VCaP (cell line): ENCODE data around the gene ANKMY1.

ENCODE experiments used
- H3K27ac ChIP-seq: fragments of 450-650 bp; 2 replicates; pipeline ENCODE4 v1.5.1; 2017
- TF ChIP-seq, protein P1 (sequence below): fragments of 450-650 bp; conservative IDR thresholded peaks from 2 replicates; pipeline ENCODE4 v1.5.1; 2017; ENCODE audit warnings: mild to moderate bottlenecking, moderate library complexity

The ANKMY1 gene

DNA sequence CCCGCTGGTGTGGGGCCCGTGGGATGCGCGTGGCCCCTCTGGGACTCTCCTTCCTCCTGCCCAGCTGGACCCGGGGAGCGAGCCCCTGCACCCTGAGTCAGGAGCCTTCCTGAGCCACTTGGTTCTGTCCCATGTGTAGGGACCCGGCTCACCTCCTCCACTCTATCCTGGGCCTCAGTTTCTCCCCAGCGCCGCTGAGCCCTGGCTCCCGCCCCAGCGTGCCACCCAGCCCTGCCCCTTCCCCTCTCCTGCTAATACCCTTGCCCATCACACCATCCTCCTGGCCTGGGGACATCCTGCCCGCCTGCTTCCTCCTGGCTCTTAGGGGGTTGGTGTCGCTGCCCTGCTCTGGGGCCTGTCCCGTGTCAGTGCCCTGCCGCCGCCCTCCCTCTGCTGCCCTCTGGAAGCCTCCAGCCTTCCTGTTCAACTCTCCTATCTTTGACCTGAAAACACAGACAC is 97.5 kb downstream of the ANKMY1 start:
- TF ChIP-seq, protein P1, sequence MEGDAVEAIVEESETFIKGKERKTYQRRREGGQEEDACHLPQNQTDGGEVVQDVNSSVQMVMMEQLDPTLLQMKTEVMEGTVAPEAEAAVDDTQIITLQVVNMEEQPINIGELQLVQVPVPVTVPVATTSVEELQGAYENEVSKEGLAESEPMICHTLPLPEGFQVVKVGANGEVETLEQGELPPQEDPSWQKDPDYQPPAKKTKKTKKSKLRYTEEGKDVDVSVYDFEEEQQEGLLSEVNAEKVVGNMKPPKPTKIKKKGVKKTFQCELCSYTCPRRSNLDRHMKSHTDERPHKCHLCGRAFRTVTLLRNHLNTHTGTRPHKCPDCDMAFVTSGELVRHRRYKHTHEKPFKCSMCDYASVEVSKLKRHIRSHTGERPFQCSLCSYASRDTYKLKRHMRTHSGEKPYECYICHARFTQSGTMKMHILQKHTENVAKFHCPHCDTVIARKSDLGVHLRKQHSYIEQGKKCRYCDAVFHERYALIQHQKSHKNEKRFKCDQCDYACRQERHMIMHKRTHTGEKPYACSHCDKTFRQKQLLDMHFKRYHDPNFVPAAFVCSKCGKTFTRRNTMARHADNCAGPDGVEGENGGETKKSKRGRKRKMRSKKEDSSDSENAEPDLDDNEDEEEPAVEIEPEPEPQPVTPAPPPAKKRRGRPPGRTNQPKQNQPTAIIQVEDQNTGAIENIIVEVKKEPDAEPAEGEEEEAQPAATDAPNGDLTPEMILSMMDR = no peak
- no peak overlapping the region for H3K27ac ChIP-seq

DNA sequence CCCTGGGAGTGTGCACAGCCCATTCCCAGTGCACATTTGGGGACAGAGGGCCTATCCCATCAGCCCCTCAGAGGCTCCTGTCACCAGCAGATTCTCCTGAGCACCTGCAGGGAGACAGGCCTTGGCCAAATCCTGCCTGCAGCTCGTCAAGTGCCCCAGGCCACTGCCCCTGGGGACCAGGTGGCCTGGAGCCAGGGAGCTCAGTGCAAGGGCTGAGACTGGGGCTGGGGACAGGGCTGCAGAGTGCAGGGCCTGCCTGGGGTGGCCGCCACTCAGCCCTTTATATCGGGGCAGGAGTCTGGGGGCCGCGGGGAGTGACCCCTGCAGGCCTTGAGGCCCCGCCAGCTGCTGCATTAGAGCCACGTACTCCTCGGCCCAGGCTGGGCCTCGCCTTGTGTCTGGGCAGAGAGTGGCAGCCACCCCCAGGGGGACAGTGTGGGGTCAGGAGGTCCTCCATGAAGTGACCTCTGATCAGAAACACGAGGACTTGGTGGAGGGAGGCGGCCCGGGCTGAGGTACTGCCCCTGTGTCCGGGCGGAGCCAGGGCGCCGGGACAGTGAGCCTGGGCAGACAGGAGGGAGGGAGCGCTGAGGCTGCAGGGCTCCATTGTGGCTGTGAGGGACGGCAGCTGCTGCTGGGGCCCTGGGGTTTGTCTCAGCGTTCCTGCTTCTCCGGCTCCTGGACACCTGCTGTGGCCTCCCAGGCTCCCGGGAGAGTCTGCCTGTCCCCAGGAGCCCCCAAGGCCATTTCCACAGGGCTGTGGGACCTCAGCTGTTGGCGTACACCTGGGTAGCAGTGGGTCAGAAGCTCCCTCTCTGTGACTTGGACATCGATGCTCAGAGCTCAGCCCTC is 98.2 kb downstream of the ANKMY1 start:
- TF ChIP-seq, protein P1 = no peak
- no peak overlapping the region for H3K27ac ChIP-seq

DNA sequence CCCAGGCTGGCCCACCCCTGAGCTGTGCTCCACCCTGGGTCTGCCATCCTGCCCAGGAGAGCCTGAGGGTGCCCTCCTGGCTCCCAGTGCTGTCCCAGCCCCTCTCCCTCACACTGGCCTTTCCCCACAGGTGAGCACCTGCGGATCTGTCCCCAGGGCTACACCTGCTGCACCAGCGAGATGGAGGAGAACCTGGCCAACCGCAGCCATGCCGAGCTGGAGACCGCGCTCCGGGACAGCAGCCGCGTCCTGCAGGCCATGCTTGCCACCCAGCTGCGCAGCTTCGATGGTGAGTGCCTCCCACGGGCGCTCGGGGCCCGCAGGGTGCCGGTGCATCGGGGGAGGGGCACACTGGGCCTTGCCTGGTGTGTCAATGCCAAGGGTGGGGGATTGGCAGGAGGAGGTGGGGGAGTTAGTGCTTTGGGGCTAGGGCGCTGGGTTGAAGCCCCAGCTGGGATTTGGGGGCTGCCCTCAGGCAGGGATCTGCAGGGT is 98.8 kb downstream of the ANKMY1 start:
- TF ChIP-seq, protein P1 = no peak
- no peak overlapping the region for H3K27ac ChIP-seq

DNA sequence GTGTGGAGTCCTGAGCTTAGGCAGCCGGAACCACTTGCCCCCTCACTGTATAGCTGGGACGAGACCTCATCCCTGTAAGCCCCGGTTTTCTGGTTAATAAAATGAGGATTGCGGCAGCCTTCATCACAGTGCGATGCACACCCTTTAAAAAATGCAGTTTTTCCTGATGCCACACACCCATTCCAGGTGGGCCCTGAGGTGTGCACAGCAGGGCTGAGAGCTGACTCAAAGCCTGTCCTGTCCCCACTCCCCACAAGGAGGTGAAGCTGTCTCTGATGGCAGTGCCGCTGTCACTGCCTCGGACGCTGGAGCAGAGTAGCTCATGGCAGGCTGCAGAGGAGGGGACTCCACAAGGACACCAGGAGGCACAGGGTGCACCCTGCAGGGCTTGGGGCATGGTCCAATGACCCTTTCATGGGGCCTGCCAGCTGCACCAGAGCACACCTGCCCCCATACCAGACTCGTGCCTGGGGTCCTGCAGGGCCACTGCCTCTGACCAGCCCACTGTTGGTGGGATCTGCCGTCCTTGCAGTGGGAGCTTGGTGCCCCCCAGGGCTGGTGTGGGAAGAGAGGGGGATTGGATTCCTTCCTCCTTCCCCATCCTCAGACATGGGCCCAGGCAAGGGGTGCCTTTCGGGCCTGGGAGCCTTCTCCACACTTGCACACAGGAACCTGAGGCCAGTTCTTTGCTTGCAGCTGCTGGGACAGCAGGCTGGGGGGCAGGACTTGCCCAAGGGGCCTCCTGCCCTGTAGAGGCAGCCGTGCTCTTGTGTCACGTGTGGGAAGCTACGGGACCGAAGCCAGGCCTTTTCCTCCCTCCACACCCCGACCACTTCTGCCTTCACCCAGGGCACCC is 99.5 kb downstream of the ANKMY1 start:
- TF ChIP-seq, protein P1 = no peak

DNA sequence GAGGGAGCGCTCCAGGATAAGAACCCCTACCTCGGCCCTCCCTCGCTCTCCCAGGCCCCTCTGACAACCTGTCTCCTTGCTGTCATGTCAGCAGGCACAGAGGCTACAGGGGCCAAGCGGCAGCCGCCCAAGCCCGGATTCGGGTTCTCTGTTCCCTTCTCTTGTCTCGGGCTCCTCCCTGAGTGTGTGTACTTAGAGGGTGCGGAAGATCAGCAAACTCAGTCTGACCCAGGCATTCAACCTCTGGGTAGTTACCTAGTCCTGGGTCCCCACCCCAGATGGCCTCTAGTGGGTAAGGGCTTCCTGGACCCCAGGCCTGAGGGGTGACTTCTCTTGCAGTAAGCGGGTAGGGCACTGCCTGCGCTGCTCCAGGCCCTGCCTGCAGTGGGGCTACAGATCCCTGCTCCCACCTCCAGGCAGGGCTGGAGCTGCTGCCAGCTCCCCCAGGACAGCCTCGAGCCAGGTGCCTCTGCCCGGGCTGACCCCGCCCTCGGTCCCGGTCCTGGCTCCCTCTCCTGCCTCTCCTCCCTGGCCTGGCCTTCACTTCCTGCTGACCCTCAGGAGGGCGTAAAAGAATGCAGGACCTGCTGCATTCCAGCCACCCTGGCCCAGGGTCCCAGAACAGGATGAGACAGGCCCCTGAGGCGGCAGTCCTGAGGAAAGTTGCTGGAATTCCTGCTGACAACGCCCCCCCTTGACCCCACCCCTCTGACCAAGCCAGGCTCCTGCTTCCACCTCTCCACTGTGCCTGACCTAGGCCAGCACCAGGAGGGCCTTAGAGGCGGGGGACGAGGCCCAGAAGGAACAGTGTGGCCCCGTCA is 100.4 kb downstream of the ANKMY1 start:
- TF ChIP-seq, protein P1 = no peak
- H3K27ac ChIP-seq = no peak overlapping the region

More for the DNA sequence above, 99.5 kb downstream of the ANKMY1 start:
- no peak overlapping the region for H3K27ac ChIP-seq

DNA sequence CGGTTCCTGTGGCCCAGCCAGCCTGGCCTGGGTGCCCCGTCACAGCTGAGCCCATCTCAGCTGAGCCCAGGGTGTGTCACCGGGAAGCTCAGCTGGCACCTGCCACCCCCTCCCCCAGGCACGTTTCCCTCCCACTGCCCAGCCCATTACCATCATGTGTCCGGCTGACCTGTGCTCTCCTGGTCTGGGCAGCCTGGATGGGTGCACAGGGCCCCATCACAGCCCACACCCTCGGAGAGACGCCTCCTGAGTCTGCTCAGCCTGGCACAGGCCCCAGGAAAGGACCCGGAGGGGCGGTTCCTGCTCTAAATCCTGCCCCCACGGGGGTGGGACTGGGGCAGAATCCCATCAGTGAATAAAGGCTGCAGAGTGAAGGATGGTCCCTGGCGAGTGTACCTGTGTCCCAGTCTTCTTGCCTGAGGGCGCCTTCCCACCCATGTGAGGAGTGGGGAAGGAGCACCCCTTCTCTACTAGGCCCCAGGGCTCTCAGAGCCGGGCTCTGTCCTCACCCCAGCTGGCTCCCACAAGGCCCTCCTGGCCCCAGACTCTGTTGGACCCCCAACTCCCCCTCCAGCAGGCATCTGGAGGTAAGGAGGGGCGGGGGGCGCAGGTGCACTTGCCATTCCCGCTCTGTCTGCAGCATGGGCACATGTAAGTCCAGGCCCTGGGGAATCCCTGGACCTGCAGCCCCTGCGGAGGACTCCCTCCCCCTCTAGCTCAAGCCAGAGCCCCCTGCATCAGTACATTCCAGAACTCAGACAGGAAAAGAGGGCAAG is 101.2 kb downstream of the ANKMY1 start:
- TF ChIP-seq, protein P1 = no peak
- peak overlapping the region; percentile 78 for H3K27ac ChIP-seq
